Tibial nerve (tissue), 4 donors: Measurements from ENCODE around the gene CNEP1R1. TPM values are rescaled to one million over a fixed set of nuclear protein-coding genes. Genes with fewer than 3 reads are reported as not detected.

ENCODE experiments used
- DNase-seq, 2 donors: peaks; one replicate each; pipeline ENCODE4 v3.0.0-alpha.2; 2019; ENCODE audit warnings: low spot score in 2 of 2
- H3K27ac ChIP-seq, 4 donors: fragments of 200-600 bp; sonication (generic) in 3 of 4; one replicate each; pipeline ENCODE4 v1.5.1; 2017 to 2019; ENCODE audit warnings: mild to moderate bottlenecking in 1 of 4
- H3K27me3 ChIP-seq, 2 donors: fragments of 200-600 bp; sonication (generic) in 1 of 2; one replicate each; pipeline versions ENCODE4 v1.5.1 to v1.6.0; 2017 to 2019
- H3K36me3 ChIP-seq, 3 donors: fragments of 200-600 bp; sonication (generic); one replicate each; pipeline ENCODE4 v1.5.1; 2018 to 2019
- H3K4me1 ChIP-seq, 4 donors: fragments of 200-600 bp; sonication (generic) in 3 of 4; one replicate each; pipeline ENCODE4 v1.5.1; 2017 to 2019
- H3K4me3 ChIP-seq, 4 donors: fragments of 200-600 bp; sonication (generic) in 3 of 4; one replicate each; pipeline ENCODE4 v1.5.1; 2017 to 2019; ENCODE audit warnings: mild to moderate bottlenecking in 1 of 4, moderate library complexity in 1 of 4
- H3K9me3 ChIP-seq, 4 donors: fragments of 200-600 bp; sonication (generic) in 3 of 4; one replicate each; pipeline ENCODE4 v1.5.1; 2017 to 2019
- EP300 ChIP-seq, 2 donors: sonication (generic); formaldehyde crosslinking; IDR thresholded peaks; one replicate each; pipeline ENCODE4 v1.6.1; 2017; ENCODE audit warnings: antibody characterized with exemption in 2 of 2, mild to moderate bottlenecking in 1 of 2
- POLR2A ChIP-seq, 2 donors: fragments of 450-650 bp; IDR thresholded peaks; one replicate each; pipeline ENCODE4 v1.6.1; 2017; ENCODE audit warnings: antibody characterized with exemption in 2 of 2, mild to moderate bottlenecking in 2 of 2, moderate library complexity in 2 of 2
- WGBS, 2 donors: methylation state at CpG; one replicate each; pipeline ENCODE4 v1.1.5; 2018; 5-methylcytosine and 5-hydroxymethylcytosine counted together
- total RNA-seq, 4 donors: library from RNA; depleted of rRNA; stranded (reverse); fragments of >200 nt; gene quantifications; one replicate each; pipeline ENCODE4 v1.1.0, GENCODE V29; 2016
- TF ChIP-seq, protein P1 (sequence below), 5 experiments: fragments of 200-600 bp in 3 of 5; fragments of 450-650 bp in 2 of 5; sonication (generic) in 3 of 5; IDR thresholded peaks; one replicate each; pipeline ENCODE4 v1.5.1; 2016 to 2019; ENCODE audit warnings: antibody characterized with exemption in 5 of 5, mild to moderate bottlenecking in 3 of 5, moderate library complexity in 2 of 5

Gene CNEP1R1
- total RNA-seq, 4 donors from 2014 or later, result 5.3 to 23.2 (median 10.2) TPM

DNA sequence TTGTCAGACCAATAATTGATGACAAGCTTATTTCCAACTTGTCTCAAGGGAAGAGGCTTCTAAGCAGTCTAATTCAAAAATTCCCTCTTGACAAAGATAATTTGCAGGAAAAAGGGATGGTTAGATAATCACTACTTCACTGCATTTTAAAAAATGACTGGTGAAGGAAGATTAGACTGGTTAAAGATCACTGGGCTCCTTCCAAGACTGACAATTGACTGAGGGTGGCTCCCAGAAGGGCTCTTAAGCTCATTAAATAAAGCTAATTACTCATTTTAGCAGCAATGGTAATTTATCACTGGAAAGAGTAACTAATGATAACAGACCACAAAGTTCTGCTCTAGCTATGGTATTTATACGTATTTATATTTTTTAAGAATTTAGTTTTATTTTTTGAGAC, 36.3 kb downstream of the CNEP1R1 start:
- H3K27me3 ChIP-seq, result no peaks in the 10 kb centered on the region
- peaks cover 0 to 8% (median 2%) of the 10 kb centered on the region in 4 donors for H3K9me3 ChIP-seq
- H3K4me1 ChIP-seq, result peaks cover 0 to 3% (median 0%) of the 10 kb centered on the region in 4 donors
- H3K36me3 ChIP-seq, result no peaks in the 10 kb centered on the region
- no peak for DNase-seq
- H3K27ac ChIP-seq, result no peak overlapping the region
- 90% methylated on average over 1 of the region's 1 CpG for WGBS, 2 donors
- TF ChIP-seq, protein P1, sequence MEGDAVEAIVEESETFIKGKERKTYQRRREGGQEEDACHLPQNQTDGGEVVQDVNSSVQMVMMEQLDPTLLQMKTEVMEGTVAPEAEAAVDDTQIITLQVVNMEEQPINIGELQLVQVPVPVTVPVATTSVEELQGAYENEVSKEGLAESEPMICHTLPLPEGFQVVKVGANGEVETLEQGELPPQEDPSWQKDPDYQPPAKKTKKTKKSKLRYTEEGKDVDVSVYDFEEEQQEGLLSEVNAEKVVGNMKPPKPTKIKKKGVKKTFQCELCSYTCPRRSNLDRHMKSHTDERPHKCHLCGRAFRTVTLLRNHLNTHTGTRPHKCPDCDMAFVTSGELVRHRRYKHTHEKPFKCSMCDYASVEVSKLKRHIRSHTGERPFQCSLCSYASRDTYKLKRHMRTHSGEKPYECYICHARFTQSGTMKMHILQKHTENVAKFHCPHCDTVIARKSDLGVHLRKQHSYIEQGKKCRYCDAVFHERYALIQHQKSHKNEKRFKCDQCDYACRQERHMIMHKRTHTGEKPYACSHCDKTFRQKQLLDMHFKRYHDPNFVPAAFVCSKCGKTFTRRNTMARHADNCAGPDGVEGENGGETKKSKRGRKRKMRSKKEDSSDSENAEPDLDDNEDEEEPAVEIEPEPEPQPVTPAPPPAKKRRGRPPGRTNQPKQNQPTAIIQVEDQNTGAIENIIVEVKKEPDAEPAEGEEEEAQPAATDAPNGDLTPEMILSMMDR (IDR thresholded peaks at IDR 0.05), result no peak
- TF ChIP-seq POLR2A (IDR thresholded peaks at IDR 0.05) (no peak), EP300 (IDR thresholded peaks at IDR 0.05) (no peak)
- H3K4me3 ChIP-seq, result no peak overlapping the region

DNA sequence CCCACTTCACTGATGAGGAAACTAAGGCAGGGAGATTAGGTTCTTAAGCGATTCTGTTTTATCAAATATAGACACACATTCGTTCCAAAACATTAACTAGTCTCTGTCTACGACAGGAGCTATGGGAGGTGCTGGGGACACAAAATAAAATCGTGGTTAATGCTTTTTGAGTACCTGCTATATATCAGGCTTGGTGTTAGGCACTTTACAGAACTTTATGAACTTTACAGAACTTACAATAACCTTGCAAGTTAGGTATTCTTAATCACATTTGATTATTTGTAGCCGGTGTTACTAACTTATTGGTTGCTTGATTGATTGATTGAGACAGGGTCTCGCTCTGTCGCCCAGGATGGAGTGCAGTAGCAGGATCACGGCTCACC, 40.2 kb downstream of the CNEP1R1 start:
- no peaks in the 10 kb centered on the region for H3K9me3 ChIP-seq
- peaks cover 0 to 24% (median 18%) of the 10 kb centered on the region in 4 donors for H3K4me1 ChIP-seq
- TF ChIP-seq, protein P1 (IDR thresholded peaks at IDR 0.05), result no peak
- no peak for TF ChIP-seq EP300 (IDR thresholded peaks at IDR 0.05)
- no peak for TF ChIP-seq POLR2A (IDR thresholded peaks at IDR 0.05)
- peaks cover 0 to 11% (median 0%) of the 10 kb centered on the region in 3 donors for H3K36me3 ChIP-seq
- WGBS, 2 donors, result 80 to 81% methylated on average over 8 of the region's 8 CpGs
- H3K4me3 ChIP-seq, result peak overlapping the region in 2 of 4 donors; percentile 90 to 92
- H3K27ac ChIP-seq, result peak overlapping the region in 3 of 4 donors; percentile 89 to 93 (median 93)
- H3K27me3 ChIP-seq, result no peaks in the 10 kb centered on the region
- DNase-seq, result no peak

DNA sequence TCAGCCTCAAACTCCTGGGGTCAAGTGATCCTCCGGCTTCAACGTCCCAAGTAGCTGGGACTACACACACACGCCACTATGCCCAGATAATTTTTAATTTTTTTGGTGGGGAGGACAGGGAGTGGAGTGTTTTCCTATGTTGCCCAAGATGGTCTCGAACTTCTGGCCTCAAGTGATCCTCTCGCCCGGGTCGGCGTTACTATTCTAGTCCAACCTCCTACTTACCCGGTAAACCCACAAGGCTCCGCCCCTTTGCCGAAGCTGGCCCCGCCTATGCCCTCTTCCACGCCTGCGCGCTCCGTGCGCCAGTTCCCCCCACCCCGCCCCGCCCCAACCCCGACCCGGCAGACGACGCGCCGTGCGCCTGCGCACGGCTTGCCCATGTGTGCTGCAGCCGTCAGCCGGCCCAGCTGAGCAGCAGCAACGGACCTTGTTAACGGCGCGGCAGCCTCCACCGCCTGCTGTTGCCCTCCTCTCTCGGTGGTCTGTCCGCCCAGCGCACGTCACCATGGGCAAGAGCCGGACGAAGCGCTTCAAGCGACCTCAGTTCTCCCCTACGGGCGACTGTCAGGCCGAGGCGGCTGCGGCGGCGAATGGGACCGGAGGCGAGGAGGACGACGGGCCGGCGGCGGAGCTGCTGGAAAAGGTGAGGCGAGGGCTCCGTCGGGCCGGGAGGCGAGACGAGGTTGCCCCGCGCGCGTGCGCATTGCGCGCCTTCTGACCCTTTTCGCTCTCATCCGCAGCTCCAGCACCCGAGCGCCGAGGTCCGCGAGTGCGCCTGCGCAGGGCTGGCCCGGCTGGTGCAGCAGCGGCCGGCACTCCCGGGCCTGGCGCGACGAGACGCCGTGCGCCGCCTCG, 40.8 kb downstream of the CNEP1R1 start, which contains the start of gene HEATR3:
TSS of gene HEATR3 (plus strand) at position 347 of the 858 bp plus-strand sequence. CDS start at position 509, 162 bp downstream.
- peak; percentile 37 to 78 for TF ChIP-seq EP300 (IDR thresholded peaks at IDR 0.05)
- TF ChIP-seq, protein P1 (IDR thresholded peaks at IDR 0.05), result peak in 1 of 5 experiments; percentile 24
- TF ChIP-seq POLR2A (IDR thresholded peaks at IDR 0.05), result peak; percentile 8 to 36
- WGBS, 2 donors, result 5 to 6% methylated on average over 27 to 43 of the region's 91 CpGs
- Histone ChIP-seq H3K9me3 (no peaks in the 10 kb centered on the region), H3K27ac (peak within 1 kb of the TSS; percentile 88 to 93 (median 91)), H3K36me3 (peaks cover 0 to 17% (median 0%) of the 10 kb centered on the region in 3 donors), H3K27me3 (no peaks in the 10 kb centered on the region), H3K4me1 (peaks cover 0 to 24% (median 18%) of the 10 kb centered on the region in 4 donors), H3K4me3 (peak within 1 kb of the TSS; percentile 87 to 92 (median 90))
- DNase-seq, result peak; percentile 77 to 84

DNA sequence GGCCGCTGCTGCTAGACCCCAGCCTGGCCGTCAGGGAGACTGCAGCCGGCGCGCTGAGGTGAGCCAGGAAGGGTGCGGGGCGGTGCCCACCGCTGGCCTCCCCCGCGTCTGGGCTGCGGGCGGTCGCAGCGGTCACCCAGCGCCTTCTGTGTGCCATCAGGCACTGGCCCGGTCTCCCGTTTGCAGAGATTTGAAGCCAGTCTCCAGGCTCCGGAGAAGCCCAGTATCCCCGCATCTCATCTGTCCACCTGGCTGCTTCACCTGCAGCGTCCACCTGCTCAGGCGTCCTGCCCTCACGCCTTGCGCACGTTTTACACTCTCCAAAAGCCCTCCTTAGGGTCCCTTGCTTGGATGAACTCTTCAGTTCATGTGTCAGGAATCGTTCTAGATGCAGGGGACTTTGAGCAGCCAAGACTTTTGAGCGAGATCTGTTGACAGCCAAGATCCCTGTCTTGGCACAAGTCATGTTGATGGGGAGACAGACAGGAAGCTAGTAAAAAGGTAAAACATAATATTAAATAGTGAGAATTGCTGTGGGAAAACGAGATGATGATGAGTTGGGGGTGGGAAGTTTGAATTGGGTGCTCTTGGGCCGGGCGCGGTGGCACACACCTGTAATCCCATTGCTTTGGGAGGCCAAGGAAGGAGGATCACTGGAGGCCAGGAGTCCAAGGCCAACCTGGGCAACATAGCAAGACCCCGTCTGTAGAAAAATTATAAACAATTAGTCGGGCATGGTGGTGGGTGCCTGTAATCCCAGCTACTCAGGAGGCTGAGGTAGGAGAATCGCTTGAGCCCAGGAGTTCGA, 41.7 kb downstream of the CNEP1R1 start:
- Histone ChIP-seq H3K4me3 (peak overlapping the region; percentile 87 to 92 (median 90)), H3K27ac (peak overlapping the region; percentile 88 to 93 (median 91)), H3K27me3 (no peaks in the 10 kb centered on the region), H3K4me1 (peaks cover 0 to 24% (median 18%) of the 10 kb centered on the region in 4 donors), H3K36me3 (peaks cover 0 to 20% (median 0%) of the 10 kb centered on the region in 3 donors), H3K9me3 (no peaks in the 10 kb centered on the region)
- no peak for DNase-seq
- TF ChIP-seq, protein P1 (IDR thresholded peaks at IDR 0.05), result peak in 1 of 5 experiments; percentile 2
- TF ChIP-seq EP300 (IDR thresholded peaks at IDR 0.05), result no peak
- WGBS, 2 donors, result 33 to 48% methylated on average over 16 to 22 of the region's 34 CpGs
